NCI-H1436 (cell line): ENCODE data around the gene GDPD5.
A peak's percentile ranks its signal among the peaks of the same experiment; 100 is the strongest.

Source experiments
- DNase-seq: peaks from one replicate; lab custom pipeline; 2025; lab: John Stamatoyannopoulos, UW

The GDPD5 gene

GRCh38 chr11:75490221-75491181, 35.2 kb downstream of the GDPD5 start:
- no peak for DNase-seq

- peak; percentile 54 for DNase-seq
Observed at GRCh38 chr11:75487365-75487764, 38.4 kb downstream of the GDPD5 start.

GRCh38 chr11:75485742-75486141, 40.0 kb downstream of the GDPD5 start:
- no peak for DNase-seq

GRCh38 chr11:75482931-75483469, 42.7 kb downstream of the GDPD5 start:
- DNase-seq = no peak

GRCh38 chr11:75481922-75482606, 43.7 kb downstream of the GDPD5 start:
- no peak for DNase-seq

- no peak for DNase-seq
Observed at GRCh38 chr11:75481223-75481921, 44.4 kb downstream of the GDPD5 start.

GRCh38 chr11:75480185-75481175, 45.3 kb downstream of the GDPD5 start:
- no peak for DNase-seq

GRCh38 chr11:75479597-75480145, 46.1 kb downstream of the GDPD5 start:
- no peak for DNase-seq

- no peak for DNase-seq
Observed at GRCh38 chr11:75478783-75479596, 46.8 kb downstream of the GDPD5 start.

GRCh38 chr11:75477614-75477935, 48.2 kb downstream of the GDPD5 start:
- no peak for DNase-seq

GRCh38 chr11:75476739-75477613, 48.8 kb downstream of the GDPD5 start:
- DNase-seq = no peak

- peak; percentile 26 for DNase-seq
Observed at GRCh38 chr11:75475767-75476650, 49.7 kb downstream of the GDPD5 start.

- DNase-seq = peak; percentile 76
Observed at GRCh38 chr11:75474878-75475766, 50.6 kb downstream of the GDPD5 start.

GRCh38 chr11:75474240-75474639, 51.5 kb downstream of the GDPD5 start:
- DNase-seq = no peak

- no peak for DNase-seq
Observed at GRCh38 chr11:75473684-75474083, 52.1 kb downstream of the GDPD5 start.

GRCh38 chr11:75472081-75472732, 53.5 kb downstream of the GDPD5 start:
- DNase-seq = no peak
